ES-I3 (cell line): ENCODE results near the gene SNURF.
"Not testable (repeated sequence)": the region's sequence is repeated elsewhere in the genome, so short reads cannot be mapped to it uniquely, and the experiment has no call there.

ENCODE experiments used
- H3K36me3 ChIP-seq: 2 replicates; pipeline ENCODE4 v1.6.1; 2013; ENCODE audit warnings: mild to moderate bottlenecking, low read length, control low read depth, moderate library complexity; ENCODE audit not compliant: insufficient read depth
- H3K4me1 ChIP-seq: 2 replicates; pipeline ENCODE4 v1.6.1; 2013; ENCODE audit warnings: mild to moderate bottlenecking, control low read depth, low read length; ENCODE audit not compliant: insufficient read depth
- H3K9ac ChIP-seq: 2 replicates; pipeline ENCODE4 v1.6.1; 2013; ENCODE audit warnings: low read depth, mild to moderate bottlenecking, low read length, moderate library complexity
- H3K9me3 ChIP-seq: 2 replicates; pipeline ENCODE4 v1.6.1; 2013; ENCODE audit warnings: mild to moderate bottlenecking, low read length, moderate library complexity; ENCODE audit not compliant: control insufficient read depth, insufficient read depth

The SNURF gene

DNA sequence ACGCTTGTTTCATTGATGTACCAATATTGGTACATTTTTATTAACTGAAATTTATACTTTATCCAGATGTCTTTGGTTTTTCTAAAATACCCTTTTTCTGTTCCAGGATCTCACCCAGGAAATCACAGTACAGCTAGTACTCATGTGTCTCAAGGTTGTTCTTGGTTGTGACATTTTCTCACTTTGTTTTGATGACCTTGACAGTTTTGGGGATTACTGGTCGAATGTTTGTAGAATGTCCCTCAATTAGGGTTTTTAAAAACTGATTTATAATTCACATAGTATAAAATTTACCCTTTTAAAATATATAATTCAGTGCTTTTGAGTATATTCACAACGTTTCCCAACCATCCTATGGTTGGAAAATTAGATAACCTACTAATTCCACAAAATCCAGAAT is 6.3 kb upstream of the SNURF start:
- Histone ChIP-seq H3K9me3 (no peaks in the 10 kb centered on the region), H3K36me3 (no peaks in the 10 kb centered on the region), H3K4me1 (peaks cover 11% of the 10 kb centered on the region; the same call in 1 of the 2 replicates), H3K9ac (no peak overlapping the region)

DNA sequence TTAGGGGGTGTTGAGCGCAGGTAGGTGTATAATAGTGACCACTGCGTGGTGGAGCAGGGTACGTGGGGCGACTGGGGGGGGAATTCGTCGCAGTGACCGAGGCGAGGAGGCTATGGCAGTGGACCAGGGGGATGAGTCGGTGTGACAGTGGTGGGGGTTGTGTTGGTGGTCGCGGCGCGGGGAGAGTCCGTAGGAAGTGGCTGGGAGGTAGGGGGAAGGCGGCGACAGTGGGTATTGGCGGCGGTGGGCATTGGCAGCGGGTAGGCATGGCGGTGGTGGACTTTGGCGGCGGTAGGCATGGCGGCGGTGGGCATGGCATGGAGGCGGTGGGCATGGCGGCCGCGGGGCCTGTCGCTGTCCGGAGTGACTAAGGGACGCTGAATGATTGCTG is 739 bp downstream of the SNURF start:
- peaks cover 17% of the 10 kb centered on the region; the same call in 1 of the 2 replicates for H3K4me1 ChIP-seq
- H3K36me3 ChIP-seq = peaks cover 3% of the 10 kb centered on the region; the same call in 1 of the 2 replicates
- no peaks in the 10 kb centered on the region for H3K9me3 ChIP-seq
- H3K9ac ChIP-seq = peak overlapping the region; percentile 85

DNA sequence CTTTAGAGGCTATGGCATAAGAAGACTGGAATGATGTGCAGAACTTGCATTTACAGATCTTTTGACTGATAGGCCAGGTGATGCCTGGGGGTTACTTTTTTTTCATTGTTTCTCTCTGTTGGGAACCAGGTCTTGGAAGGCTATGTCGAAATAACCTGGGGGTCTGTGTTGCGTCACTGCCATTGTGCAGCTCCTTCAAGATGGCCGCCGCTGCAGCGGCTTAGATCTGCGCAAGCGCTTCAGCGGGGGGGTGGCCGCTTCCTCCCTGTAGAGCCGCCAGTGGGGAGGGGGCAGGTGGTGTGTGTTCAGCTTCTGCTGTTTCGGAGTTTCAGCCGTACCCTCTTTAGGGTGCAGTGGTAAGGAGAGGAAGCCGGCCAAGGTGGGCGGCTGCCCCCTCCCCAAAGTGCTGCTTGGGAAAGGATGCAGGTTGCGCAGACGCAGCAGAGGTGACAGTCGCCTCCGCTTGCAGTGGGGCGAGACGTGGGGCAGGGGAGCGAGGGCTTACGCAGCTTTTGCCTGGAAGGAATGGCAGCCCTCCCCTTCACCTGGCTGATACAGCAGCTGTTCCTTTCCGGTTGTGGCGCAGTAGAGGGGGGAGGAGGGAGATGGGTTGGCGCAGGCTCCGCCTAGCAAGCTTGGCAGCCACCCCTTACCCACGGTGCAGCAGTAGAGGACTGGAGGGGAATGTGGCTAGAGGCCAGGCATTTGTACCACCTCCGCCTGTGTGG is 1.5 kb downstream of the SNURF start:
- Histone ChIP-seq H3K9ac (peak overlapping the region; percentile 85), H3K9me3 (no peaks in the 10 kb centered on the region)

GRCh38 chr15:24957691-24958090 is 2.9 kb downstream of the SNURF start:
- H3K9me3 ChIP-seq = no peaks in the 10 kb centered on the region
- H3K9ac ChIP-seq = peak overlapping the region; percentile 85
- peaks cover 3% of the 10 kb centered on the region; the same call in 1 of the 2 replicates for H3K36me3 ChIP-seq
- H3K4me1 ChIP-seq = peaks cover 12% of the 10 kb centered on the region; the same call in 1 of the 2 replicates

More for the DNA sequence above, 1.5 kb downstream of the SNURF start:
- Histone ChIP-seq H3K4me1 (peaks cover 17% of the 10 kb centered on the region; the same call in 1 of the 2 replicates), H3K36me3 (peaks cover 3% of the 10 kb centered on the region; the same call in 1 of the 2 replicates)

DNA sequence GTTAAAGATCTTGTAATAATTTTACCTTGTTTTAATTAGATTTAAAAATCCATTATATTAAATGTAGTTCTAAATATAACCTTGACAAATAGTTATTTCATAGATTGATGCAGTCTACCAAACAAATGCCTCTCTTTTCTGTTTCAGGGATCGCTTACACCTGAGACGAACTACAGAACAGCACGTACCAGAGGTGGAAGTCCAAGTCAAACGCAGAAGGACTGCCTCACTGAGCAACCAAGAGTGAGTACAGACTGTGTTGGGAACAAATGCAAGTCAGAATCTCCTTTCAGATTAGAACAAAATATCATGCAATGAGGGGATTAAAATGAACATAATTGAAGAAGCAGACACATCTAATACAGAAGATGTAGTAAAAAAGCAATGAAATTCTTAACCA is 7.2 kb downstream of the SNURF start:
- Histone ChIP-seq H3K36me3 (peaks cover 15% of the 10 kb centered on the region), H3K4me1 (0 out of 2 replicates have a peak, but pooled peaks cover 7% of the 10 kb centered on the region), H3K9me3 (no peaks in the 10 kb centered on the region), H3K9ac (no peak overlapping the region)

DNA sequence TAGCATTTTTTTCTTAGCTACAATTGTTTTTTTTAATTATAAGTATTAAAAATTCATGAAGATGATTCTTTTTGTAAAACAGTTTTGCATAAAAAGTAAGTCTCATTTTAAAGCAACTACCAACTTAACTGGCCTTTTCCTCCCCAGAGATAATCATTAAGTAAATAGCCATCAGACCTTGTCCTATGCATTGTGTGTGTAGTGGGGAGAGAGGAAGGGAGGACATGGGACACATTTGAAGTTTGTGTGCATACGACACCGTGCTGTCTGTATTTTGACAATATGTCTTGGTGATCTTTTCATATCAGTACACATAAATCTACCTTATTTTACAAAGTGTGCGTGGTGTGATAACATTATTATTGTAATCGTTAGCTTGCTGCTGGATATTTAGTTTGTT is 8.1 kb downstream of the SNURF start:
- no peak overlapping the region for H3K9ac ChIP-seq
- peaks cover 18% of the 10 kb centered on the region for H3K36me3 ChIP-seq
- H3K9me3 ChIP-seq = no peaks in the 10 kb centered on the region
- H3K4me1 ChIP-seq = 0 out of 2 replicates have a peak, but pooled peaks cover 7% of the 10 kb centered on the region

DNA sequence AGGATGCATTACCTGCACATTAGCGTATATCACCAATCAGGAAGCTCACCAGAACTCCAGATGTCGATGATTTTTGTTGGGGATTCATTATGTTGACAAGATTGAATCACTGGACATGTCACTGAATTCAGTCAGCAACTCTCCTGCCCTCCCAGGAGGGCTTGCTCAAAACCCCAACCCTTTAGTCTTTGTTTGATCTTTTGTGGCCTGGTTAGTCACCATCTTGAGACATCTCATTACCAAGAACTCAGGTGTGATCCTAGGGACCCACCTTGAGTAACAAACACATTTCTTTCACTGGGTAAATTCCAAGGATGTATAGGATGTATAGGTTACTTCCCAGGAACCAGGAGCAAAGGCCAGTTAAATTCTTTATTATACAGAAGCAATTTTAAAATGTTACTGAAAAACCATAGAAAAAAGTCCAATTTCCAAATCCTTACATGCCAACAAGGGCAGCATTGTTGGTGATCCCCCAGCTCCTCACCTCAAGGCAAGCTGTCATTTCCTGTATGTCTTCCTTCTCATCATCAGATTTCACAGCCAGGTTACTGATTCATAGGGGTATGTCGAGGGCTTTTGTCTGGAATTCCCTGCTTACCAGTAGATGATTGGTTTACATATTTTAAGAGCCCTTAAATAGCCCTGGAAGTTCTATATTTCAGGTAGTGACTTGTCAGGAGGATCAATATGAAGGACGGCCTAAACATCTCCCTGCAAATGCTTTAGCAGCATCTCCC is 11.7 kb downstream of the SNURF start:
- Histone ChIP-seq H3K4me1 (no peaks in the 10 kb centered on the region), H3K9ac (no peak overlapping the region), H3K9me3 (no peaks in the 10 kb centered on the region), H3K36me3 (peaks cover 20% of the 10 kb centered on the region)

- Histone ChIP-seq H3K36me3 (peaks cover 26% of the 10 kb centered on the region), H3K4me1 (no peaks in the 10 kb centered on the region), H3K9me3 (no peaks in the 10 kb centered on the region), H3K9ac (no peak overlapping the region)
These were observed 16.3 kb downstream of the SNURF start for GRCh38 chr15:24971052-24971451.

- Histone ChIP-seq H3K9ac (no peak overlapping the region), H3K36me3 (peaks cover 27% of the 10 kb centered on the region), H3K4me1 (no peaks in the 10 kb centered on the region), H3K9me3 (no peaks in the 10 kb centered on the region)
These were observed 17.0 kb downstream of the SNURF start for GRCh38 chr15:24971772-24972171.

DNA sequence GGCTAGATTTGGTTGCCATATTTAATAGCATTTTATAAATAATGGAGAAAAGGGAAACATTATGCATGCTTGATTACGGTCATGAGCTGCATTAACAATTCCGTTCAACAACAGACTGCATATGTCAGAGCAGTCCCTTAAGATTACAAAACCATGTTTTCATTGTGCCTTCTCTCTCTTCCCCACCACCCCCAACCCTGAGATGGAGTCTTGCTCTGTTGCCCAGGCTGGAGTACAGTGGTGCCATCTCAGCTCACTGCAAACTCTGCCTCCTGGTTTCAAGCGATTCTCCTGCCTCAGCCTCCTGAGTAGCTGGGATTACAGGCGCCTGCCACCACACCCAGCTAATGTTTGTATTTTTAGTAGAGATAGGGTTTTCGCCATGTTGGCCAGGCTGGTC is 17.9 kb downstream of the SNURF start:
- H3K4me1 ChIP-seq, H3K9me3 ChIP-seq, H3K9ac ChIP-seq: not testable (repeated sequence)
- H3K36me3 ChIP-seq = peaks cover 25% of the 10 kb centered on the region

DNA sequence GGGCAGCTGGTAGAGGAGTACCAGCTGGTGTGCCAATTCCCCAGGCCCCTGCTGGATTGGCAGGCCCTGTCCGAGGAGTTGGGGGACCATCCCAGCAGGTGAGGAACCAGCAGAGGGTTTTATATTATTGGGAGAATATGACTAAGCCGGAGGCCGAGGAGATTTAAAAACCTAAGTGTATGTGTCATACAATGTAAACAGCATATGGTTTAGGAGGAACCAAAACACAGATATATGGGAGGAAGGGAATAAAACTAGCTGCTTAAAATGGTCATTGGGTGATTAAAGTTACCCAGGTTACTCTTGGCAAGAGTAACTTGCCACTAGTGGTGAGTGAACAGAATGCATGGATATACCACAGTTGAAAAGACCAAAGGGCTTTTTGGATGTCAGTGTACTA is 22.1 kb downstream of the SNURF start:
- Histone ChIP-seq H3K4me1 (no peaks in the 10 kb centered on the region), H3K9me3 (no peaks in the 10 kb centered on the region), H3K36me3 (peaks cover 40% of the 10 kb centered on the region), H3K9ac (no peak overlapping the region)

GRCh38 chr15:24977686-24978085 is 22.9 kb downstream of the SNURF start:
- no peaks in the 10 kb centered on the region for H3K9me3 ChIP-seq
- peaks cover 46% of the 10 kb centered on the region for H3K36me3 ChIP-seq
- H3K4me1 ChIP-seq = no peaks in the 10 kb centered on the region
- no peak overlapping the region for H3K9ac ChIP-seq

DNA sequence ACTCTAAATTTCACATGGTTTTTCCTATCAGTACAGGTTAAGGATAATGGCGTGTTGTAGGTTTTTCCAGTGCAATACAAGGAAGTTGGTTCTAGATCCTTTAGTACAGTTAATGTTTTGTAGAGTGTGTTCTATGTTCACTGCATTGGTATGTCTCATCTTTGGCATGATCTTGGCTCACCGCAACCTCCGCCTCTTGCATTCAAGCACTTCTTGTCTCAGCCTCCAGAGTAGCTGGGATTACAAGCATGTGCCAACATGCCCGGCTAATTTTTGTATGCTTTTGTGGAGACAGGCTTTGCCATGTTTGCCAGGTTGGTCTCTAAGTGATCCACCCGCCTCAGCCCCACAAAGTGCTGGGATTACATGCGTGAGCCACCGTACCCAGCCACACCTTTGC is 30.4 kb downstream of the SNURF start:
- Histone ChIP-seq H3K4me1 (no peaks in the 10 kb centered on the region), H3K9ac (no peak overlapping the region), H3K36me3 (peaks cover 20% of the 10 kb centered on the region), H3K9me3 (no peaks in the 10 kb centered on the region)

DNA sequence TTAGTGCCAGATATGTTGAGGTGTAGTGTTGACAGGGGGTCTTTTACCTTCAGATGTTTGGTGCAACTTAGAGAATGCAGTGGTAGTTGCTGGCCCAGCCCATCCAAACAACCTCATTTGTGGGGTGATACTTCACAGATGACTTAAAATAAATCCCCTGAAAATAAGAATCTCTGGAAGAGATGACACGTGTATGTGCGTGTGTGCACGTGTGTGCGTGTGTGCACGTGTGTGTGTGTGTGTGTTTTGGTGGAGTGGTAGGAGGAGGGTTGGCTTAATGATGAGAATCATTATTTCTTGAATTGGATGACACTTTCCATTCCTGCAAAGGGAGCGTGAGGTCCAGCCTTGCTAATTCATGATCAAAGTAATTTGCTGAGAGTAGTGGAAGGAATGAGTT is 31.9 kb downstream of the SNURF start:
- Histone ChIP-seq H3K36me3 (peaks cover 24% of the 10 kb centered on the region), H3K9ac (no peak overlapping the region), H3K4me1 (no peaks in the 10 kb centered on the region), H3K9me3 (no peaks in the 10 kb centered on the region)
